Measurements from ENCODE around the gene ZNF516.

ZNF516 gene

GRCh38 chr18:76506395-76506794 is 11.4 kb upstream of the ZNF516 start:
- DNase-seq = no peak

DNA sequence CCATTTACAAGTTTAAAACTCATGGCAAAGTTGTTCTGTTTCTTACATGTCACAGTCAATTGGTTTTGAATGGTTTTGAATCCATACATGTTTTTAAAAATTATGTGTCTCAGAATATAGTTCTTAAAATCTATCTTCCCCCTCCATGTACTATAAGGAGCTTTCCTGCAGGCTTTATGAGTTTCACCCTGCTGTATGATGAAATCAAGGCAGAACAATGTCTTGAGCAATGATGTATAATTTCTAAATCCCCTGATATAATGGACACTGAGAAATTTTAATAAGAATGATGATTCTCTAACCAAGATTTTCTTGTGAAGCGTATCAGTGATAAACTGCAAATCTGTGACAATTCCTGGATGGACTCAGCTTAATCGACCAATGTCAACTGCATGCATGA is 10.6 kb upstream of the ZNF516 start:
- no peak for DNase-seq

DNA sequence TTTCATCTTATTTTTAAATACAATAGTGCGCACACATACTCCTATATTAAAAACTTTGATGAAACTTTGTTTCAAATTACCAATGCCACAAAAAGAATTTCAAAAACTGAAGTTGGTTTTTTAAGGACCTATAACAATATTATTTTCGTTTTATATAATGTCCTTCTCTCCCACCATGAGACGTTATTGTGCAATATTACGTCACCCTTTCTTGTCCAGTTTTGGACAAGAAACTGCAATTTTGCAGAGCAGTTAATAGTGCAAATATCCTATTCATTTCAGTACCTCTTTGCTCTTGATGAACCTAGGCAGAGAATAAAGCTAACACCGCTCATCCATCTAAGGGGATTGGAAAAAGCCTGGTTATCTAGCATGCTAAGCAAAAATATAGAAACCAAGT is 9.7 kb upstream of the ZNF516 start:
- no peak for DNase-seq

DNA sequence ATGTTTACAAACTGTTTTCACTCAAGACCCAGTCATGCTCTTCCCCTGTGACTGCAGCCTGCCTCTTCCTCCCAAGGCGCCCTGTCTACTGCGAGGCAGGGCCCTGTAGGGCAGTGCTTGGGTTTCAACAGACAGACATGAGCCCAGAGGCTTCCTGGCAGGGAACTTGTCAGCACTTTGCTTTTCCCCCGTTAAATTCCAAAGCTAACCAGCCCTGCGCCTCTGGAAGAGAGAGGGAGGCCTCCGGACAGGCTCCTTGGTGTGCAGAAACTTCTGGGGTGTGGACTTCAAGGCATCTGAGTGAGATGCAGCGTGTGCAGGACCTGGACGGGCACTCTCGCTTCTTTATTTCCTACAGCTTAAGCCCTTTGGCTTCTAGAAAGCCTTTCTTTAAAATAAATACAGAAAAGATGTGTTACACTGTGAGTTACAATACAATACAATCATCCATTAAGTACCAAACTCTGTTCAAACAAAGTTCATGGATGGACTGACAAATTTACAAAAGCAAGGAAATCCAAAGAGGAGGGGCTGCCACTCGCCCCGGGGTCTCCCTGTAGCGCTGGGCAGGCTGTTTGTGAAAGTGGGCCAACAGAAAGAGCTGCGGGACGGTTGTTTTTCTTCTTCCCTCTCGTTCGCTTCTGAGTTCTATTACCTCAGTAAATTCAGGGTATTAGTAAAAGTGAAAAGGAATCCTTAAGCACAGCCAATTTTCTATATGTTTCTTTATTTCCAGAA is 8.8 kb upstream of the ZNF516 start:
- DNase-seq = no peak

- no peak for DNase-seq
These were observed 7.5 kb upstream of the ZNF516 start for GRCh38 chr18:76502551-76502950.

- DNase-seq = no peak
These were observed 4.7 kb upstream of the ZNF516 start for GRCh38 chr18:76499637-76500340.

GRCh38 chr18:76499021-76499420 is 4.0 kb upstream of the ZNF516 start:
- DNase-seq = no peak

DNA sequence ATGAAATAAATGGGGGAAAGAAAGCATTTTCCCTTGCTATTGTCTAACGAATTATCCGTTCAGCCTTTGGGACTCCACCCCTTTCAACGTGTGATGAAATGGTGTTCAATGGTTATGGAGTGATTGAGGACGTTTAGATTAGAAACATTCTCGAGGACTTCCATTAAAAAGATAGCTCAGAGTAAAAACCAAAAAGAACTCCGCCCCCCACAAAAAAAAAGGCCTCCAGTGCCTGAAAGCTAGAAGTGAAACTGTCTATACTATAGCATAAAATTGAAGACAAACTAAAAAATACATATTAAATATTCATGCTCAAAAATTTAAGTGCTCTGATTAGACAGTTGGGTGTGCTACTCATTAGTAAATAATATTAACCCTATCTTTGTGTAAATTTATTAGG is 3.0 kb upstream of the ZNF516 start:
- DNase-seq = no peak

- DNase-seq = no peak
These were observed 2.0 kb upstream of the ZNF516 start for GRCh38 chr18:76497021-76497420.

GRCh38 chr18:76496194-76496890 is 1.3 kb upstream of the ZNF516 start:
- peak; percentile 44 to 61 for DNase-seq

DNA sequence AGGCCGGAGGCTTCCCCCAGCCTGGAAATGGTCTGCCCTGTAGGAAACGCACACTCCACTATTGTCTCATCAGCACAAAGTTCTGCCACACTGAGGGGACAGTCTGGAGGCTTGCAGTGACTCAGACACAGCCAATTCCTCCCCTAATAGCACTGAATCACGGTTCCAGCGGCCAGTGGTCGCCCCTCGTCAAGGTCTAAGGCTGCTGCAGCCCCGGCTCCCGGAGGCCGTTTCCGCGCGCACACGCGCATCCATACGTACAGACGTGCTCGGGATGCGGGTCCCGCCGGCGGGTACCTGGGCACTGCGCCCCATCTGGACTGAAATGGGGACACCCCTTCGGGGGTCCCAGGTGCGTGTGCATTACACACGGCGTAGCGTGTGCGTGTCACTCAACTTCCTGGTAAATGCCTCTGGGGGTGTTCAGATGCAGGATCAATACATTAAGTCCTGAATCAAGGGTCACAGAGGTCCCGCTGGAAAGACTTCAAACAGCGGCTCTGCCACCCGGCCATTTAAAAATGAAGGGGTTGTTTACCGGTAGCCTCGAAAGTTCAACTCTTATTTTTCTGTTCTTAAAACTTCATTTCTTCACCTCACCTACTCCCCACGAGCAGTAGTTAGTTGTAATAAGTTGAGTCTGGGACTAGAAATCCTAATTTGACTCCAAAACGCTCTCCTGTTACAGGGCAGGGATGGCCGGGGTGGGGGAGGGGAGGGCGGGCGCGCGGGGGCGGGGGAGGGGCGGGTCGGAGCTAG is 572 bp upstream of the ZNF516 start:
- DNase-seq = peak in 1 of 2 donors; percentile 50

DNA sequence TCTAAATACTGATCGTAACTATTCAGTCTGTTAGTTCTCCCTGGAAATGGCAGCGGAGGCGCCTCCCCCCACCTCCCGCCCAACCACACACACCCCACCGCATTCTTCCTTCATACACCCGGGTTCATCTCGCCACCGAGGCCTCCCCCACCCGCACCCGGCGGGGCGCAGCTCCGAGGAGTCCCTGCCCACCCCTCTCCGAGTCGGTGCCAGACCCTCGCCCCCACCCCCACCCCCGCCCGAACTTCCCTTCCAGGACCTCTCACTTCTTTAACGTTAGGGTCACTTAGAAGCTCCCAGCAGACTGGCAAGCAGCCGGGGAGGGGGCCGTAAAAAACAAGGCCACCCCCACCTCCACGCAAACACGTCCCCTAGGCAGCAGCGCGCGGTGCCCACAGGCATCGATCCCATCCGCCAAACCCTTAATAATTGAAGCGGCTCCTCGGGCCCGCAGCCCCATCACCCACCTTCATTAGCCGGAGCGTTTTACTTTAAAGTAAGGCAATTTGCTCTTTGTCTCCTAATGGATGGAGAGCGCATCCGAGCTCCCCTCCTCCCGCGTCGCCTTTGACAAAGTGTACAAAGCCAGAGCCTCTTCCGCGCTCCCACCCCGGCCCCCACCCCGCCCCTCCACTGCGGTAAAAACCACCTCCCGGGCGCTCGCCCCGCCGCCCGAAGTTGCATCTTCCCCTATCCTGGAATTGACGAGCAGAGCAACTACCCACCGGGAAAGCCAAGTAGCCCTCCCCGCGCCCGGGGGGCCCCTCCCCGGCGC is 624 bp downstream of the ZNF516 start:
- peak; percentile 22 to 27 for DNase-seq

GRCh38 chr18:76493213-76494161 is 1.6 kb downstream of the ZNF516 start:
- DNase-seq = no peak

- DNase-seq = peak; percentile 96 to 97
These were observed 2.3 kb downstream of the ZNF516 start for GRCh38 chr18:76492669-76493212.

DNA sequence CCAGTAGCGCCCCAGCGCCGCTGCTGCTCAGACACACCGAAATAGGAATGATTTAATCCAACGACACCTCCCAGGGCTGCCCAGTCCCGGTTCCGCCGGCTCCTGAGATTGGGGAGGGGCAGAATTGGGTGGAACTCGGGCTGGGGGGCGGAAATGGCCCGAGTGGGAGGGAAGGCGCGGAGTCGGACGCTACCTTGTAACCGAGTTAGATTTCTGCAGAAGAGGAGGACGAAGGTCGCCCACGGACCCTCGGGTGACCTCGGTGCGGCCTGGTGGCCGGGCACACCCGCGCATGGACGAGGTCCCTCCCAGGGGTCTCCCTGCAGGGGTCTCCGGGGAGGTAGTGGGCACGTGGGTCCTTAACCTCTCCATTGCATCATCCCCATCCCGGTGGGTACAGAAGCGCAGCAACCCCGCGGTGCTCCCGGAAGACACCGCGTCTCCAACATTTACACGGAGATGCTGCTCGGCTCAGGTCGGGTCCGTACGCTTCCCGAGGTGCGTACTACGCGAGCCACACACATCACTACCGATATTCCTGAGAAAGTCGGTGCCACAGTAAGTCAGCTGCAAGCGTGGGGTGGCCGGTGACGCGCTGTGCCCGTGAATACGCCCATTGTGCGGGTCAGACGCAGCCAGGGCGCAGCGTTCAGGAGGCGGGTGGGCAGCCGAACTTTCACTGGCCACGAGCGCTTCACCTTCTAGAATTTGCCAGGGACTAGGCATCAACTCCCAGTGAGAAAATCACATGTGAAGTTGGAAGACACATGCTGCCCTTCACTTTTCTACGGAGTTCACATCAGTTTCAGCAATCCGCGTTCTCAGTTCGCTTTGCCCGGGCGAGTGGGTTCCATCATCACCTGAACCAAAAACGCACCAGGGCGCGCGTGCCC is 3.0 kb downstream of the ZNF516 start:
- peak in 1 of 2 donors; percentile 12 for DNase-seq

DNA sequence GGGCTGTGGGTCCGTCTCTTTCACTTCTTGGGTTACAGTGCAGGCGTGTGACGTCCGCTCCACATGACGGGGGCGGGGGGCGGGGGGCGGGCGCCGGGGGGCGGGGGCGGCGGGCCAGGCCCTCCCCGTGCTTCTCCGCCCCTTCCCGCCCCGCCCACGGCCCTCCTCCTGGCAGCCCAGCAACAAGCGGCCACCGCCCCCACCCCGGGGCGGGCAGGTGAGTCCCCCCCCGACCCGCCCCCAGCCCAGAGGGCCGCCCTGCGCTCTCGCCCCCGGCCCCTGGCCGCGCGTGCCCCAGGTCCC is 3.6 kb downstream of the ZNF516 start:
- peak; percentile 75 to 83 for DNase-seq

GRCh38 chr18:76490670-76491472 is 4.2 kb downstream of the ZNF516 start:
- peak; percentile 66 for DNase-seq

DNA sequence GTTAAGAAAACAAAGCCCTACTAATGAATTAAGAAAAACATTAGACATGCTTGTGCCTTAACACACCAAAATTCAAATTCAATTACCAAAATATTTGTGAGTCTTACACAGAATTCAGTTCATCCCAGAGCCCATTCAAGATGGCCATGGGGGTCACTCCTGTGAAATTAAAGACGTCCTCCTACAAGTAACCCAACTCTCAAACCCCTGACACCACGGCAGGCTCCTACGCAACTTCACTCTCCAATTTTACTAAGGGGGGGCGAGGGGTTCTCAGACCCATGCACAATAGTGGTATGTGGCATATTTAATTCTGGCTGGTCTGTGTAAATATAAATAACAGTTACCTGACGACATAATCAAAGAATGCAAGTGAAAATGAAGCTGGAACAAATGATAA is 5.0 kb downstream of the ZNF516 start:
- DNase-seq = no peak

DNA sequence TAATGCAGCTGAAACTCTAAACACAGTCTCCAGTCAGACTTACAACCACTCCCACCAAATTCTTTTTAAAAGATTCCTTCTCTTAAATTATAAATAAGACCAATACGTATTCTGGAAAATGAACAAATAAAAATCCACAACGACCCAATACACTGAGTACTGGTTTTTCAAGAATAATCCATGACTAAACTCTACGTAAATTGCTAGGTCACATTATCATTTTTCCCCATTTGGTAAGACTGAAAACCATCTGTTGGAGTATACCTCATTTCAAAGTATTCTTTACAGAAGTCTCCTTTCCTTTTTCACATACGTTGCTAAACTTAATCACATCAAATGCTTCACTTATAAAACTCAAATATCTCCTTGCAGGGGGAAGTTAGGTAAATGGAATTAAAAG is 6.0 kb downstream of the ZNF516 start:
- DNase-seq = no peak

Data from CD4-positive, alpha-beta T cell treated with Interleukin-1 beta for 1 hour (primary cell).